ENCODE results near the gene GDPD4. TPM values are rescaled to one million over a fixed set of nuclear protein-coding genes. Genes with fewer than 3 reads are reported as not detected.

The GDPD4 gene
- total RNA-seq, 4 donors from 2014 or later: not detected

DNA sequence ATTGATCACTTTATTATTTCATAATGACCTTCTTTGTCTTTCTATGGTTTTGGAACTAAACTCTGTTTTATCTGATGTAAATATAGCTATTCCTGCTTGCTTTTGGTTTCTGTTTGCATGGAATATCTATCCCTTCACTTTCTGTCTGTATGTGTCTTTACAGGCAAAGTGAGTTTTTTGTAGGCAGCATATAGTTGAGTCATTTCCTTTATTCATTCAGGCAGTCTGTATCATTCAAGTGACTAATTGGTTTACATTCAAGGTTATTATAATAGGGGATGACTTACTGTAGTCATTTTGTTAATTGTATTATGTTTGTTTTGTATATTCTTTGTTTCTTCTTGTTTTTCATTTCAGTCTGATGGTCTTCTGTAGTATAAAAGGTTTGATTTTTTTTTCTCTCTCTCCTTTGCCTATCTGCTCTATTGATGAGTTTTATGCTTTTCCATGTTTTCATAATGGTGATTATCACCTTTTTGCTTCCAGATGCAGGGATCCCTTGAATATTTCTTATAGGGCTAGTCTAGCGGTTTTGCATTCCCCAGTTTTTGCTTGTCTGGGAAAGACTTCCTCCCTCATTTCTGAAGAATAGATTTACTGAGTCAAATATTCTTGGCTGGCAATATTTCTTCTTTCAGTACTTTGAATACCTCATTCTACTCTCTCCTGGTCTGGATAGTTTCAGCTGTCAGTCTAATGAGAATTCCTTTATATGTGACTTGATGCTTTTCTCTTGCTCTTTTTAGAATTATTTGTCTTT is 50.4 kb downstream of the GDPD4 start:
- Histone ChIP-seq H3K9me3 (peaks cover 0 to 17% (median 2%) of the 10 kb centered on the region in 4 donors), H3K27me3 (no peaks in the 10 kb centered on the region), H3K36me3 (no peaks in the 10 kb centered on the region), H3K27ac (no peak overlapping the region), H3K4me3 (no peak overlapping the region), H3K4me1 (no peaks in the 10 kb centered on the region)
- no peak for TF ChIP-seq EP300 (IDR thresholded peaks at IDR 0.05)
- TF ChIP-seq, protein P1, sequence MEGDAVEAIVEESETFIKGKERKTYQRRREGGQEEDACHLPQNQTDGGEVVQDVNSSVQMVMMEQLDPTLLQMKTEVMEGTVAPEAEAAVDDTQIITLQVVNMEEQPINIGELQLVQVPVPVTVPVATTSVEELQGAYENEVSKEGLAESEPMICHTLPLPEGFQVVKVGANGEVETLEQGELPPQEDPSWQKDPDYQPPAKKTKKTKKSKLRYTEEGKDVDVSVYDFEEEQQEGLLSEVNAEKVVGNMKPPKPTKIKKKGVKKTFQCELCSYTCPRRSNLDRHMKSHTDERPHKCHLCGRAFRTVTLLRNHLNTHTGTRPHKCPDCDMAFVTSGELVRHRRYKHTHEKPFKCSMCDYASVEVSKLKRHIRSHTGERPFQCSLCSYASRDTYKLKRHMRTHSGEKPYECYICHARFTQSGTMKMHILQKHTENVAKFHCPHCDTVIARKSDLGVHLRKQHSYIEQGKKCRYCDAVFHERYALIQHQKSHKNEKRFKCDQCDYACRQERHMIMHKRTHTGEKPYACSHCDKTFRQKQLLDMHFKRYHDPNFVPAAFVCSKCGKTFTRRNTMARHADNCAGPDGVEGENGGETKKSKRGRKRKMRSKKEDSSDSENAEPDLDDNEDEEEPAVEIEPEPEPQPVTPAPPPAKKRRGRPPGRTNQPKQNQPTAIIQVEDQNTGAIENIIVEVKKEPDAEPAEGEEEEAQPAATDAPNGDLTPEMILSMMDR (IDR thresholded peaks at IDR 0.05): no peak
- TF ChIP-seq POLR2A (IDR thresholded peaks at IDR 0.05): no peak
- WGBS, 2 donors: 92 to 98% methylated on average over 1 of the region's 1 CpG
- no peak for DNase-seq (ENCODE audit: low spot score in 2 of 2)

DNA sequence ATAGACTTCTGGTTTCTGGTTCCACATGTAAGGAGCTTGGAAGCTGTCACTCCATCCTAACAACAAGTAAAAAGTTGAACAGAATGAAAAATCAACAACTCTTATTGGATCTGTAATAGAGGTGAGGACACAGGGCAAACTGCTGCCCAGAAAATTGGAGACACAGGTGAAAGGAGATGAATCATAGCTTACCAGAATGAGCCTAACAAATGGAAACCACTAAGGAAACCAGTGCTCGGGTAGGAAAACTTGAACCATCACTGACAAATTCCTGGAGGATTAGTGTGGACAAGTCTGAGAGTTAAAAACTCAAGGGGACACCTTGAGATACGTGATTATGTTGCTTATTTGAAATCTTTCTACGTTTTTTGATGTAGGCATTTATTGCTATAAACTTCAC is 52.1 kb downstream of the GDPD4 start:
- WGBS, 2 donors: 80 to 86% methylated on average over 3 of the region's 3 CpGs

DNA sequence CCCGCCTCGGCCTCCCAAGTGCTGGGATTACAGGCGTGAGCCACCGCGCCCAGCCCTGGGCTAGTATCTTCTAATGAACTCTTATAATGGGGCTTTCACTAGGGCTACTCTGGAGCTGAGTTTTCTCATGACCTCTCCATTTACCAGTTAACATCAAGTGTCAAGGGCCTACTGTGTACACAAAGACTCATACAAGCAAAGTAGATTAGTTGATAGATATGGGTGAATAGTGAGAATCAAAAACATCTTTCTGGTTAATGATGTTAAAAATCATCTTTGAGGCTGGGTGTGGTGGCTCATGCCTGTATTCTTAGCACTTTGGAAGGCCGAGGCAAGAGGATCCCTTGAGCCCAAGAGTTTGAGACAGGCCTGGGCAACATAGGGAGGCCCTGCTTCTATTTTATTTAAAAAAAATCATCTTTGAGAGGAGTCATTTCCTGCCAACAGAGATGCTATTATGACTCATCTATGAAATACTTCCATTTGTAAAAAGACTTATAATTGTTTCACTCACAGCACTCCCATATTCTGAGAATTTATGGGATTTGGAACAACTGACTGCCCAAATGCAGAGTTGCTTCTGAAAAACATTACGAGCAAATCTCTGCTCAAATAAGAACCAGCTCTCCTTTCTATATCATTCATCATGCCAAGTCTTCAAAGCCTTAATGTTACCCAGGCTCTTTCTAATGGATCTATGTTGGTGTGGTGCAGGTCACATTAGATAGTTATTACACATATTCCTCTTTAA is 57.0 kb downstream of the GDPD4 start:
- 61 to 65% methylated on average over 7 of the region's 7 CpGs for WGBS, 2 donors
- DNase-seq (ENCODE audit: low spot score in 2 of 2): no peak

More for the DNA sequence above, 52.1 kb downstream of the GDPD4 start:
- Histone ChIP-seq H3K4me1 (peaks cover 0 to 4% (median 0%) of the 10 kb centered on the region in 4 donors), H3K4me3 (no peak overlapping the region), H3K36me3 (no peaks in the 10 kb centered on the region), H3K9me3 (peaks cover 0 to 17% (median 2%) of the 10 kb centered on the region in 4 donors), H3K27me3 (no peaks in the 10 kb centered on the region), H3K27ac (no peak overlapping the region)
- DNase-seq (ENCODE audit: low spot score in 2 of 2): no peak
- TF ChIP-seq, protein P1 (IDR thresholded peaks at IDR 0.05): no peak
- TF ChIP-seq POLR2A (IDR thresholded peaks at IDR 0.05) (no peak), EP300 (IDR thresholded peaks at IDR 0.05) (no peak)

DNA sequence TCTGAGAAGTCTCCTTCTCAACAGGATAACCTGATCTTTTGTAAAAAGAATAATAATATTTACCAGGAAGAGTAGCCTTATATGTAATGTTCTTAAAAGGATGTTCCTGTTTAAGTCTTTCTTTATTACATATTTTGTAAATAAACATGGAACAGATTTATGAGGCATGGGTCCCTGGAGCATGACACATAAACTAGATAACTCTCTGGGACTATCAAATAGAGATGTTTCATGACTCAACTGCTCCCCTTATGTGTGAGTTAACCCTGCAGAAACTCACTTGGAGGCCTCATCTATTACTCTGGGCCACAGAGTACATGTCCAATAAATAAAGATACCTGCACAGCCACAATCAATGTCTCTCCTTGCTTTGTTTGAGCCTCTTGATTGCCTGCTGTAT is 64.6 kb downstream of the GDPD4 start:
- TF ChIP-seq POLR2A (IDR thresholded peaks at IDR 0.05) (no peak), EP300 (IDR thresholded peaks at IDR 0.05) (no peak)
- TF ChIP-seq, protein P1 (IDR thresholded peaks at IDR 0.05): no peak
- no peak overlapping the region for H3K4me3 ChIP-seq
- no peaks in the 10 kb centered on the region for H3K4me1 ChIP-seq
- DNase-seq (ENCODE audit: low spot score in 2 of 2): no peak
- H3K27me3 ChIP-seq: no peaks in the 10 kb centered on the region
- H3K9me3 ChIP-seq: peaks cover 0 to 6% (median 0%) of the 10 kb centered on the region in 4 donors
- H3K27ac ChIP-seq: no peak overlapping the region
- no peaks in the 10 kb centered on the region for H3K36me3 ChIP-seq

More for the DNA sequence above, 57.0 kb downstream of the GDPD4 start:
- Histone ChIP-seq H3K36me3 (no peaks in the 10 kb centered on the region), H3K27me3 (no peaks in the 10 kb centered on the region), H3K9me3 (peaks cover 0 to 6% (median 0%) of the 10 kb centered on the region in 4 donors), H3K4me3 (no peak overlapping the region), H3K27ac (peak overlapping the region in 2 of 4 donors; percentile 33 to 67), H3K4me1 (peaks cover 0 to 8% (median 0%) of the 10 kb centered on the region in 4 donors)
- TF ChIP-seq POLR2A (IDR thresholded peaks at IDR 0.05) (no peak), EP300 (IDR thresholded peaks at IDR 0.05) (no peak)
- TF ChIP-seq, protein P1 (IDR thresholded peaks at IDR 0.05): no peak

DNA sequence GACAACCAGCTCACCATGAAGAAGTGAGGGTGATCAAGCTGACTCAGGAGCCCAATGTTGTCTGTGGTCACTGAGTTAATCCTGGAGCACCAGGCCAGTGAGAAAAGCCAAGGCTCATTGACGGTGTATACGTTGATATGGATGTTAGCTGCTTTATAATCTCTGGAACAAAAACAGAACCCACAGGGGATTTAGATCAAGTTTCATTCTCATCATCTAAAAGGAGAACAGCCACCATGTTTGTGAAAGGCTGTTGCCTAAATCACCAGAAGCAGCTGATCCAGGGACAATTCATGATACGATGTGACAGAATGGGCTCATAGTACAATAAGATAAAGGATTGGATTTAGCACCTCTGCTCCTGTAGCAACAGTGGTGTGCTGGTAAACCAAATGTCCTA is 68.5 kb downstream of the GDPD4 start:
- WGBS, 2 donors: 82 to 96% methylated on average over 3 of the region's 3 CpGs
- H3K36me3 ChIP-seq: no peaks in the 10 kb centered on the region
- no peaks in the 10 kb centered on the region for H3K9me3 ChIP-seq
- TF ChIP-seq, protein P1 (IDR thresholded peaks at IDR 0.05): no peak
- no peak for TF ChIP-seq EP300 (IDR thresholded peaks at IDR 0.05)
- no peak for TF ChIP-seq POLR2A (IDR thresholded peaks at IDR 0.05)
- no peak overlapping the region for H3K4me3 ChIP-seq
- no peak for DNase-seq (ENCODE audit: low spot score in 2 of 2)
- H3K27me3 ChIP-seq: no peaks in the 10 kb centered on the region
- no peaks in the 10 kb centered on the region for H3K4me1 ChIP-seq
- H3K27ac ChIP-seq: no peak overlapping the region
